Kidney (tissue), 14 donors: ENCODE data around the gene MTFP1. TPM values are rescaled to one million over a fixed set of nuclear protein-coding genes. Genes with fewer than 3 reads are reported as not detected.

Experiments
- DNase-seq, 5 donors: peaks; one replicate each; pipeline ENCODE4 v3.0.0-alpha.2; 2013 to 2020
- FAIRE-seq: peaks from 2 replicates; lab custom pipeline; 2012; peaks lifted over from hg19 to GRCh38; lab: Jason Lieb, UNC
- H3K27ac ChIP-seq, 2 donors: one replicate each; pipeline ENCODE4 v1.7.0; 2013; ENCODE audit warnings: low read depth in 2 of 2, low read length in 2 of 2, inconsistent platforms in 1 of 2
- H3K27me3 ChIP-seq: one replicate; pipeline ENCODE4 v1.7.1; 2013; ENCODE audit warnings: low read length, inconsistent platforms; ENCODE audit not compliant: control insufficient read depth, insufficient read depth
- H3K36me3 ChIP-seq, 3 donors: one replicate each; pipeline versions ENCODE4 v1.7.0 to v1.7.1; 2013; ENCODE audit warnings: low read length in 3 of 3, control low read depth in 1 of 3, inconsistent platforms in 1 of 3; ENCODE audit not compliant: insufficient read depth in 3 of 3, control insufficient read depth in 2 of 3
- H3K4me1 ChIP-seq, 3 donors: one replicate each; pipeline versions ENCODE4 v1.7.0 to v1.7.1; 2013; ENCODE audit warnings: low read length in 3 of 3, inconsistent platforms in 1 of 3, low read depth in 1 of 3; ENCODE audit not compliant: control insufficient read depth in 2 of 3, insufficient read depth in 2 of 3
- H3K4me3 ChIP-seq, 3 donors: one replicate each; pipeline versions ENCODE4 v1.7.0 to v1.8.1; 2013; ENCODE audit warnings: low read length in 3 of 3, control low read depth in 1 of 3, inconsistent platforms in 1 of 3
- H3K9ac ChIP-seq, 3 donors: one replicate each; pipeline versions ENCODE4 v1.7.0 to v1.7.1; 2013; ENCODE audit warnings: low read length in 3 of 3, control low read depth in 1 of 3, inconsistent platforms in 1 of 3
- H3K9me3 ChIP-seq, 3 donors: one replicate each; pipeline versions ENCODE4 v1.7.0 to v1.7.1; 2013; ENCODE audit warnings: low read length in 3 of 3, control low read depth in 1 of 3, inconsistent platforms in 1 of 3; ENCODE audit not compliant: control insufficient read depth in 2 of 3, insufficient read depth in 1 of 3
- CTCF ChIP-seq: IDR thresholded peaks from 3 replicates; pipeline ENCODE4 v1.5.1; 2012; ENCODE audit warnings: mild to moderate bottlenecking, moderate library complexity, borderline replicate concordance; ENCODE audit not compliant: insufficient read depth; ENCODE audit errors: extremely low read depth
- intact Hi-C: fragments of 100-400 bp; cut with DNase I; formaldehyde crosslinking; loops from one replicate; pipeline ENCODE4 v1.11.1; 2022
- polyA plus RNA-seq: library from polyadenylated mRNA; stranded (reverse); fragments of 350-450 nt; fragmentation: Illumina TruSeq; extraction: RNeasy Lipid Tissue Mini Kit (QIAGEN cat#74804); gene quantifications from one replicate; pipeline ENCODE4 v1.2.3, GENCODE V29; 2014; ENCODE audit warnings: low read depth, low replicate concordance; ENCODE audit not compliant: insufficient read depth
- total RNA-seq: library from RNA; stranded (reverse); fragmentation: NEBNext Ultra II Directional; extraction: Animal tissue kit (Norgen Biotek cat#: 25700); gene quantifications from one replicate; pipeline ENCODE4 v1.2.1, GENCODE V29; 2021
- donor health status: control.
- donor health status: control.
- donor health status: control.
- donor health status: control.
- donor health status: control.
- donor health status: DM: yes; HTN: yes; CAD: no.
- donor health status: Normal renal cell carcinoma (clear cell type).

The MTFP1 gene
- total and polyA plus RNA-seq, 2 donors from 2014 or later: 8.1 to 82.6 TPM

DNA sequence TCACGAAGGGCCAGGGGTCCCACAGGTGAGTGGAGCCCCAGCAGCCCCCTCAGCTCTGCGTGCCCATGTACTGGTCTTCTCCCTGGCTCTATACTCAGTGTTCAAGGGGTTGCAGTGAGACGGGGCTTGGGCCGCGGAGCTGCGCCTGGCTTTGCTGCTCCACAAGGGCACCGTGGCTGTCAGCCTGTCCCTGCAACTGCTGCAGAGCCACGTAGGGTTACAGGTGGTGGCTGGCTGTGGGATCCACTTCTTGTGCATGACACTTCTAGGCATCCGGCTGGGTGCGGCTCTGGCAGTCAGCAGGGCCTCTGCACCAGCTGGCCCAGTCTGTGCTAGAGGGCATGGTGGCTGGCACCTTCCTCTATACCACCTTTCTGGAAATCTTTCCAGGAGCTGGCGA is 14.3 kb downstream of the MTFP1 start:
- Histone ChIP-seq H3K4me3 (no peak overlapping the region), H3K27ac (no peak overlapping the region), H3K9me3 (no peaks in the 10 kb centered on the region), H3K36me3 (no peaks in the 10 kb centered on the region), H3K27me3 (no peaks in the 10 kb centered on the region), H3K9ac (no peak overlapping the region), H3K4me1 (no peaks in the 10 kb centered on the region)
- FAIRE-seq (no peak), DNase-seq (peak in 1 of 5 donors; percentile 35)
- TF ChIP-seq CTCF: no peak
- intact Hi-C loops: no loop called here

GRCh38 chr22:30441088-30441487 is 15.5 kb downstream of the MTFP1 start:
- Histone ChIP-seq H3K27ac (no peak overlapping the region), H3K36me3 (no peaks in the 10 kb centered on the region), H3K4me3 (no peak overlapping the region), H3K9me3 (no peaks in the 10 kb centered on the region), H3K9ac (no peak overlapping the region), H3K27me3 (no peaks in the 10 kb centered on the region), H3K4me1 (no peaks in the 10 kb centered on the region)
- peak in 1 of 5 donors; percentile 11 for DNase-seq
- TF ChIP-seq CTCF: no peak
- no peak for FAIRE-seq
- intact Hi-C loops: no loop called here

DNA sequence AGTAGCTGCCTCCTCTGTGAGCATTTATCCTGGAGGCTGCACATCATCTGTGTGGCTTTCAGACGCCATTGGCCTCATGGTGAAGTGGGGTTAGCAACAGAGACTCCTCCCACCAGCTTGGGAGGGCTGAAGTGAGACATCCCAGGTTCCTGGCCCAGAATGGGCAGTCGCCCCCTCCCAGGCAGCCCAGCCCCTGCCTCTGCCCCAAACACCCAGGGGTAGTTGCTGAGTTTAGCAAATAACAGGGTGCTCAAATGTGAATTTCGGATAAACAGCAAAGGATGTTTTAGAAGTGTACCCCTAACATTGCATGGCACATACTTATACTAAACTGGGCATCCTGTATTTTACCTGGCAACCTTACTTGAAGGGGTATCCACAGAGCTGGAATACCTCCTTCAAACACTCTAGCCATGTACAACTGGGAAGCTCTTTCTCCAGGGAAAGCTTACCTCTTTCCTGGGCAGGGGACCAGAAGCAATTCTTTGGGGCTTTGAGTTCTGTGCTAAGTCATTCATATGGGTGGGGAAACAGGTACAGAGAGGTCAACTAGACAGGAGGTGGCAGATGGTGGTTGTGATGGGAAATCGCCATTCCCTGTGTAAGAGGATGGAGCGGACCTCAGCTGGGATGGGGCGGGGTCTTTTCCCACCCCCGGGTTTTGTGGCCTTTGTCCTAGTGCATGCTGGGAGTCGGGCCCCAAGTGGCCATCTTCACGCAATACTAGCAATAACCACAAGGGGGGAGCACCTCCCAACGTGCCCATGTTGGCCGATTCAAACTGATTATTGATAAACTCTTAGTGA is 19.3 kb downstream of the MTFP1 start:
- FAIRE-seq: no peak
- H3K4me3 ChIP-seq: no peak overlapping the region
- DNase-seq: peak; percentile 64 to 77 (median 70)
- no peak overlapping the region for H3K9ac ChIP-seq
- intact Hi-C loops: no loop called here
- H3K9me3 ChIP-seq: no peaks in the 10 kb centered on the region
- H3K27me3 ChIP-seq: no peaks in the 10 kb centered on the region
- TF ChIP-seq CTCF: peak; percentile 65
- H3K36me3 ChIP-seq: no peaks in the 10 kb centered on the region
- H3K27ac ChIP-seq: no peak overlapping the region
- H3K4me1 ChIP-seq: no peaks in the 10 kb centered on the region
